Body of pancreas (tissue), 4 donors: ENCODE measurements around the gene ZBTB17. TPM values are rescaled to one million over a fixed set of nuclear protein-coding genes. Genes with fewer than 3 reads are reported as not detected.
A peak's percentile ranks its signal among the peaks of the same experiment; 100 is the strongest.

Experiments
- ATAC-seq: fragments of 150-250 bp; one replicate; pipeline ENCODE4 v1.9.1; 2016
- DNase-seq, 4 donors: peaks; one replicate each; pipeline ENCODE4 v3.0.0-alpha.2; 2019
- H3K27ac ChIP-seq, 4 donors: fragments of 200-600 bp; sonication (generic); 1 replicate in 3 of 4; 2 replicates in 1 of 4; pipeline versions ENCODE4 v1.5.1 to v1.6.1; 2016 to 2019; ENCODE audit warnings: mild to moderate bottlenecking in 1 of 4, mixed read lengths in 1 of 4, moderate library complexity in 1 of 4
- H3K27me3 ChIP-seq, 2 donors: fragments of 200-600 bp; sonication (generic); one replicate each; pipeline ENCODE4 v1.6.0; 2016; ENCODE audit warnings: mild to moderate bottlenecking in 1 of 2
- H3K36me3 ChIP-seq, 2 donors: fragments of 200-600 bp; sonication (generic); replicated peaks in 1 of 2; 2 replicates each; pipeline ENCODE4 v1.5.1; 2016; ENCODE audit warnings: low read depth in 2 of 2; ENCODE audit not compliant: insufficient read depth in 1 of 2
- H3K4me1 ChIP-seq: fragments of 200-600 bp; sonication (generic); one replicate; pipeline ENCODE4 v1.6.0; 2016
- H3K4me3 ChIP-seq, 2 donors: fragments of 200-600 bp; sonication (generic); 1 replicate in 1 of 2; 2 replicates in 1 of 2; pipeline ENCODE4 v1.5.1; 2016 to 2019
- H3K9me3 ChIP-seq, 3 donors: fragments of 200-600 bp; sonication (generic); 1 replicate in 2 of 3; 2 replicates in 1 of 3; pipeline ENCODE4 v1.5.1; 2016
- CTCF ChIP-seq, 7 experiments: fragments of 450-650 bp in 4 of 7; fragments of 200-600 bp in 3 of 7; sonication (generic) in 3 of 7; IDR thresholded peaks; one replicate each; pipeline ENCODE4 v1.5.1; 2016 to 2019; ENCODE audit warnings: antibody characterized with exemption in 7 of 7
- POLR2A ChIP-seq, 3 donors: fragments of 450-650 bp; IDR thresholded peaks; one replicate each; pipeline ENCODE4 v1.6.1; 2016; ENCODE audit warnings: antibody characterized with exemption in 3 of 3, mild to moderate bottlenecking in 2 of 3
- WGBS, 2 donors: methylation state at CpG; one replicate each; pipeline ENCODE4 v1.1.5; 2017; 5-methylcytosine and 5-hydroxymethylcytosine counted together
- intact Hi-C: fragments of 100-400 bp; cut with DNase I; formaldehyde crosslinking; loops from one replicate; pipeline ENCODE4 v1.15.1; 2023
- total RNA-seq, 2 donors: library from RNA; depleted of rRNA; stranded (reverse); fragments of >200 nt; gene quantifications; one replicate each; pipeline ENCODE4 v1.1.0, GENCODE V29; 2016

Gene ZBTB17
- total RNA-seq, 2 donors from 2014 or later: 28.8 to 73.2 TPM

- Histone ChIP-seq H3K4me1 (peaks cover 54% of the 10 kb centered on the region), H3K27me3 (no peaks in the 10 kb centered on the region), H3K4me3 (no peak overlapping the region), H3K9me3 (no peaks in the 10 kb centered on the region), H3K36me3 (no peaks in the 10 kb centered on the region), H3K27ac (peak overlapping the region; percentile 7 to 70 (median 40))
- WGBS, 2 donors: 56 to 68% methylated on average over 11 to 17 of the region's 17 CpGs
- no peak for TF ChIP-seq CTCF (IDR thresholded peaks at IDR 0.05)
- TF ChIP-seq POLR2A (IDR thresholded peaks at IDR 0.05): no peak
- no peak for ATAC-seq
- intact Hi-C loops: no loop called here
- DNase-seq: peak in 3 of 4 donors; percentile 49 to 75 (median 51)
Observed at GRCh38 chr1:16014509-16015482, 38.9 kb upstream of the ZBTB17 start.

- H3K27ac ChIP-seq: peak overlapping the region; percentile 20 to 77 (median 66)
- intact Hi-C loops: no loop called here
- H3K9me3 ChIP-seq: no peaks in the 10 kb centered on the region
- ATAC-seq (no peak), DNase-seq (no peak)
- H3K36me3 ChIP-seq: no peaks in the 10 kb centered on the region
- 40 to 58% methylated on average over 3 to 4 of the region's 4 CpGs for WGBS, 2 donors
- no peak overlapping the region for H3K4me3 ChIP-seq
- no peaks in the 10 kb centered on the region for H3K27me3 ChIP-seq
- TF ChIP-seq CTCF (IDR thresholded peaks at IDR 0.05) (no peak), POLR2A (IDR thresholded peaks at IDR 0.05) (no peak)
- H3K4me1 ChIP-seq: peaks cover 50% of the 10 kb centered on the region
Observed at GRCh38 chr1:16013908-16014258, 38.0 kb upstream of the ZBTB17 start.

GRCh38 chr1:16013220-16013907 is 37.5 kb upstream of the ZBTB17 start:
- intact Hi-C loops: no loop called here
- Histone ChIP-seq H3K4me3 (no peak overlapping the region), H3K36me3 (no peaks in the 10 kb centered on the region), H3K4me1 (peaks cover 46% of the 10 kb centered on the region), H3K27ac (peak overlapping the region; percentile 37 to 77 (median 66)), H3K27me3 (no peaks in the 10 kb centered on the region), H3K9me3 (no peaks in the 10 kb centered on the region)
- WGBS, 2 donors: 5 to 10% methylated on average over 14 to 25 of the region's 28 CpGs
- TF ChIP-seq CTCF (IDR thresholded peaks at IDR 0.05) (no peak), POLR2A (IDR thresholded peaks at IDR 0.05) (peak in 2 of 3 donors; percentile 6 to 30)
- ATAC-seq: peak; percentile 67
- peak; percentile 56 to 81 (median 70) for DNase-seq

GRCh38 chr1:16012590-16013219 is 36.8 kb upstream of the ZBTB17 start:
- WGBS, 2 donors: 4 to 10% methylated on average over 2 to 36 of the region's 36 CpGs
- peaks cover 40% of the 10 kb centered on the region for H3K4me1 ChIP-seq
- intact Hi-C loops: no loop called here
- ATAC-seq: peak; percentile 76
- H3K27ac ChIP-seq: peak overlapping the region; percentile 37 to 77 (median 66)
- no peaks in the 10 kb centered on the region for H3K36me3 ChIP-seq
- H3K4me3 ChIP-seq: peak overlapping the region in 1 of 2 donors; percentile 11
- H3K9me3 ChIP-seq: no peaks in the 10 kb centered on the region
- peak; percentile 73 to 86 (median 85) for DNase-seq
- no peaks in the 10 kb centered on the region for H3K27me3 ChIP-seq
- peak in 1 of 7 experiments; percentile 15 for TF ChIP-seq CTCF (IDR thresholded peaks at IDR 0.05)
- peak in 1 of 3 donors; percentile 37 for TF ChIP-seq POLR2A (IDR thresholded peaks at IDR 0.05)
